SHP77 treated with DMSO at 0.1 percent for 48 hours (cell line): ENCODE data around the gene PPP1R14C.
A peak's percentile ranks its signal among the peaks of the same experiment; 100 is the strongest.
"Not testable (repeated sequence)": the region's sequence is repeated elsewhere in the genome, so short reads cannot be mapped to it uniquely, and the experiment has no call there.

Source experiments
- DNase-seq: peaks from one replicate; lab custom pipeline; 2025; lab: John Stamatoyannopoulos, UW

The PPP1R14C gene, protein sequence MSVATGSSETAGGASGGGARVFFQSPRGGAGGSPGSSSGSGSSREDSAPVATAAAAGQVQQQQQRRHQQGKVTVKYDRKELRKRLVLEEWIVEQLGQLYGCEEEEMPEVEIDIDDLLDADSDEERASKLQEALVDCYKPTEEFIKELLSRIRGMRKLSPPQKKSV

GRCh38 chr6:150142670-150143515 is at the start of gene PPP1R14C:
TSS of gene PPP1R14C (plus strand) at chr6:150143044. CDS start at chr6:150143193, 149 bp downstream.
- DNase-seq, result no peak

- no peak for DNase-seq
Measured at GRCh38 chr6:150093397-150093796, 49.4 kb upstream of the PPP1R14C start.

DNA sequence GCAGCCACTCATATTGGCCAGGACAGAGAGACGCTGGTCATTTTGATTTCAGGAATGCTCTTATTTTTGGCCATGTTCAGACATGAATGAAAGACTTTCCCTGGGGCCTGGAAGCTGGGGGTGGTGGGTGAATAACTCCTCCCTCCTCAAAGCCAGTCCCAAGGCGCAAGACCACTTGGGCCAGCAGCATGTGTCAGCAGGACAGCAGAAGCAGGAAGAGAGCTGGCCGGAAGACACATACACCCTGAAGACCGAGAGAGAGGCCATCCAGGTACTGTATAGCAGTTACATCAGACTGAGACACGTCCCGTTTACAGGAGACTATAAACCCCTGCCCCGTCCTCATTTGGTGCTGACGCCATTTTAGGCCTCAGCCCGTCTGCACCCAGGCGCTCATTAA is 44.7 kb upstream of the PPP1R14C start:
- DNase-seq, result no peak

- DNase-seq, result no peak
Measured at GRCh38 chr6:150099546-150099945, 43.3 kb upstream of the PPP1R14C start.

DNA sequence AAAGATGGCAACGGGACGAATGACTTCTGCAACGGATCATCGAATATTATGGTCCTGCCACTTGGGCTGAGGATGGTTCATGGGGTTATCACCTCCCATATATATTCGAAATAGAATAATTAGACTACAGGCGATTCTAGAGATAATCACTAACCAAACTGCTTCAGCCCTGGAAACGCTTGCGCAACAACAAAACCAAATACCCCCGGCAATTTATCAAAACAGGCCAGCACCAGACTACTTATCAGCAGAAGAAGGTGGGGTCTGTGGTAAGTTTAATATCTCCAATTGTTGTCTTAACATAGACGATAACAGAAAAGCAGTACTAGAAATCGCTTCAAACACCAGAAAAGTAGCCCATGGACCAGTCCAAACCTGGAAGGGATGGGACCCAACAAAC is 42.9 kb upstream of the PPP1R14C start:
- DNase-seq, result no peak

- DNase-seq, result no peak
Measured at GRCh38 chr6:150100745-150101144, 42.1 kb upstream of the PPP1R14C start.

DNA sequence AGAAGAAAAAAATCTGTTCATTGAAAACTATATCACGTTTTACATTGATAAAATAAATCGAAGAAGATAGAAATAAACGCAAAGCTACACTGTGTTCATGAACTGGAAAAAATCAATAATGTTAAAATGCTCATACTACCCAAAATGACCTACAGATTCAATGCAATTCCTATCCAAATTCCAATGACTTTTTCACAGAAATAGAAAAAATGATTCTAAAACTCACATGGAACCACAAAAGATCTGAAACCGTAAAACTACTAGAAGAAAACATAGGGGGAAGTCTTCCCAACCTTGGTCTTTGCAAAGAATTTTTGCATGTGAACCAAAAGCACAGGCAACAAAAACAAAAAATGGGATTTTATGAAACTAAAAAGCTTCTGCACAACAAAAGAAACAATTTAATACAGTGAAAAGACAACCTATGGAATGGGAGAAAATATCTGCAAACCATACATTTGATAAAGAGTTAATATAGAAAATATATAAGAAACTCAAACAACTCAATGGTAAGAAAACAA is 40.0 kb upstream of the PPP1R14C start:
- DNase-seq, result no peak

DNA sequence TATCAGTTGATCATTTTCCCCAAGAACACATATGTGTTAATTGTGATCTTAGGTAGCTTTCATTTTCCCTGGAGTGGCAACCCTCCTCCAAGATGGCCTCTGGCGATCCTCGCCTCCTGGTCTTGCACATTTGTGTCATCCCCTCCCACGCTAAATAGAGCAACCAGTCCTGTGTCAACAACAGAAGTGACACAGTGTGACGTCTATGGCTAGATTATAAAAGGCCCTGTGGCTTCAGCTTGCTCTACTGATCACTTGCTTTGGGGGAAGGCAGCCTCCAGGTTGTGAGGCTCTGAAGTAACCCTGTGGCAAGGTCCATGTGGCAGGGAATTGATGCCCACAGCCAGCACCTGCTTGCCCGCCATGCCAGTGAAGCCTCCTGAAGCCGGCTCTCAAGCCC is 30.6 kb upstream of the PPP1R14C start:
- DNase-seq, result no peak

DNA sequence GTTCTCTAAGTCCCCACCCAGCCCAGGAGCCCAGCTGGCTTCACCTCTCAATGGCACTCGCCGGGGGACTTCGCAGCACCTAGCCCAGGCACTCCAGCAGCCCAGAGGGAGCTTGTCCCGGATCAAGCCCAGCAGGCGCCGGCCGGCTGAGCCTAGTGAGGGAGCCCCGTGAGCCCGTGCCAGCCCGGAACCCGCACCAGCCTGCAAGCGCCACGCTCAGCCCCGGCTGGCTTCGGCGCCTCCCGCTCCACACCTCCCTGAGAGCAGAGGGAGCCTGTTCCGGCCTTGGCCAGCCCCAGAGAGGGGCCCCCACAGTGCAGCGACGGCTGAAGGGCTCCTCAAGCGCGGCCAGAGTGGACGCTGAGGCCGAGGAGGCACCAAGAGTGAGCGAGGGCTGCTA is 27.1 kb upstream of the PPP1R14C start:
- DNase-seq, result no peak

- DNase-seq, result no peak
Measured at GRCh38 chr6:150116200-150116800, 26.5 kb upstream of the PPP1R14C start.

DNA sequence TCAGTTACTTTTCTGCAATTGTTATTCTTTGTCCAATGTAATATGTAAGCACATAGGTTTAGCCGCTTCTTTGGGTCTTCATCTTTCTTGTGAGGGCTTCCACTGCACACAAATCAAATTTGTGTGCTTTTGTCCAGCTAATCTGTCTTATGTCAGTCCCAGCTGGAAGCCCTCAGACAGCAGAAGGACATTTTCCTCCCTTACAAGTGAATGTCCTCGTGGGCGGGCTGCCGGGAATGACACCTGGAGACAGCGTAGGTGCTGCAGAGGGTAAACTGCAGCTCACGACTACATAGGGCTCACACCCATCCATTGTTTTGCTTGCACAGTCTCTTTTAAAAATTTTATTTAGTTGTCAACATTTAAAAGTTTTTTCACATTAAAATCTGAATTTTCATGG is 24.6 kb upstream of the PPP1R14C start:
- no peak for DNase-seq

DNA sequence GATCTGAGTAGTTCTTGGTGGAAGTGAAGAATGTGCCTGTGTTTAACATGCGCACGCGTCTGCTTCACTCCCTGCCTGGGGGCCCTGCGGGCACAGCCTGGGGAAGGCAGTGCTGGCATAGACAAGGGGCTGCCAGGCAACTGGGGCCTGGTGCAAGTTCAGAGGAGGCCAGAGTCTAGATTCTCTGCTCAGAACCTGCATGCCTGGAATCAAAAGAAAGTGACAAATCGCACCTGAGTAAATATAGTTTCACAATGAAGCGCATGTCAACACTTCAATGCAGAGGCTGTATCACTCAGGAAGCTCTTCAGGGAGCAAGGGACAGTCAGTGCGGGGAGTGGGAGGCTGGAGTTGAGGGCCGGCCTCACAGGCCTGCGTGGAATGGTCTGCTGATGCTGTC is 24.2 kb upstream of the PPP1R14C start:
- peak; percentile 57 for DNase-seq

DNA sequence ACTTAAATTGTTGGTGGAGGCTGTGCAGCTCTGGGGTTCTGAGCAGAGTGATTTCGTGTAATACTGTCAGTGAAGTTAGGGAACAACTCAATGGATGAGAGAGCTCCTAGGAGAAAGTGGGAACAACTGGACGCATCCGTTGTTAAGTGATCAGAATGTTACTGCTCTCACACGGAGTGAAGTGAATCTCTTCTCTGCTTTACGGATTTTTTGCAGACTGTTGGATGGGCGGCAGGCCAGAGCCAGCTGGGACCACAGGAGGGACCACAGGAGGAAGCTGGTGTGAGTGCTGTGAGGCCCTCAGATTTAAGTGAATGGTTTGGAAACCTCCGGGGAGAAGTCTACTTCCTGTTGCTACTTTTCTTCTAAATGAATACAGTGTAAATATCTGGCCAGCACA is 23.7 kb upstream of the PPP1R14C start:
- peak; percentile 57 for DNase-seq

DNA sequence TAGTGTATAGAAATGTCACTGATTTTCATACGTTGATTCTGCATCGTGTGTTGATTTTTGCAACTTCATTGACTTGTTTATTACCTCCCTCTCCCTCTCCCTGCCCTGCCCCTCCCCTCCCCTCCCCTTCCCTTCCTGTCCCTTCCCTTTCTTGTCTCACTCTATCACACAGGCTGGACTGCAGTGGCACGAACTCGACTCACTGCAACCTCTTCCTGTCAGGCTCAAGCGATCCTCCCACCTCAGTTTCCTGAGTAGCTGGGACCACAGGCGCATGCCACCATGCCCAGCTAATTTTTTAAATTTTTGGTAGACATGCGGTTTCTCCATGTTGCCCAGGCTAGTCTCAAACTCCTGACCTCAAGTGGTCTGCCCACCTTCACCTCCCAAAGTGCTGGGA is 19.2 kb upstream of the PPP1R14C start:
- DNase-seq, result no peak

- no peak for DNase-seq
Measured at GRCh38 chr6:150124235-150124634, 18.6 kb upstream of the PPP1R14C start.

DNA sequence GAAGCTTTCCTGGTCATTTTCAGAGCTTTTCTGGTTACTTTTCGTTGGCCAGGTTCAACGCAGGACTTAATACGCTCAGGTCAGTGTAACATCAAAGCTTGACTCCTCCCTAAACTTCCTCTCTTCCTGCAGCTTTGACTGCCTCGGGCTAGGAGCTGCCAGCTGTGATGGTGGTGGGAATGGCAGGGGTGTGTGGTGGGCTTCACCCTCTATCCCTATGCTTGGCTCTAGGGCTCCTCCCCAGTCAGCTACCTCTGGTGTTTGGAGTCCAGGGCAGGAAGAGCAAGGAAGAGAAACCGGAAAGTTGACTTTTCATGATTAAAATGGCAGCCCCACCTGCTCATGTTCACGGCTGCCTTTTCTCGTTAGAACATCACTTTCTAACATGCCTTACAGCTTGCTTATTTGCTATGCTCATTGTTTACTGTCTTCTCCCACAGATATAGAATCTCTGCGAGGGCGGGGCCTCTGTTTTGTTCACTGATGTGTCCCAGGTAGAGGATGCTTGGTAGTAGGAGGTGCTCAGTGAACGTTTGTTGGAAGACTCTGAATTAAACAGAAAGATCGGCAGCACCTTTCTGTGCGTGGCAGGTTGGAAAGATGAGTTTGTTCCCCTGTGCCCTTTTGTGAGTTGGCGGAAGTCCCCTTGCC is 16.1 kb upstream of the PPP1R14C start:
- no peak for DNase-seq

DNA sequence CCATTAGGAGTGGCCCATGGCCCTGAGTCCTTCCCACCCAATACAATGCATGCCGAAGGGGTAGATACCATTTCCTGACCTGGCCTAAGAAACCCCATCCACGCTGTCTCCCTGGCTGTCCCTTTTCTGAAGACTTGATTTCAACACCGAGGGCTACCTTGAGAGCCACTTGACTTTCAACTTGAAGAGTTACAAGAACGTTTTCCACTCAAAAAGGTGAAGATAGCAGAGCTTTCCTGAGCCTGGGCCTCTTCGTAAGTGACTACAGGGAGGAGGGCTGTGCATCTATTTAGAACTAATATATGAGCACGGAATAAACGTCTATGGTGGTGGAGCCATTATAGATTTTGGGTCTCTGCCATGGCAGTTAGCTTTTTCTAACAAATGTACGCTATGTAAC is 14.4 kb upstream of the PPP1R14C start:
- no peak for DNase-seq

DNA sequence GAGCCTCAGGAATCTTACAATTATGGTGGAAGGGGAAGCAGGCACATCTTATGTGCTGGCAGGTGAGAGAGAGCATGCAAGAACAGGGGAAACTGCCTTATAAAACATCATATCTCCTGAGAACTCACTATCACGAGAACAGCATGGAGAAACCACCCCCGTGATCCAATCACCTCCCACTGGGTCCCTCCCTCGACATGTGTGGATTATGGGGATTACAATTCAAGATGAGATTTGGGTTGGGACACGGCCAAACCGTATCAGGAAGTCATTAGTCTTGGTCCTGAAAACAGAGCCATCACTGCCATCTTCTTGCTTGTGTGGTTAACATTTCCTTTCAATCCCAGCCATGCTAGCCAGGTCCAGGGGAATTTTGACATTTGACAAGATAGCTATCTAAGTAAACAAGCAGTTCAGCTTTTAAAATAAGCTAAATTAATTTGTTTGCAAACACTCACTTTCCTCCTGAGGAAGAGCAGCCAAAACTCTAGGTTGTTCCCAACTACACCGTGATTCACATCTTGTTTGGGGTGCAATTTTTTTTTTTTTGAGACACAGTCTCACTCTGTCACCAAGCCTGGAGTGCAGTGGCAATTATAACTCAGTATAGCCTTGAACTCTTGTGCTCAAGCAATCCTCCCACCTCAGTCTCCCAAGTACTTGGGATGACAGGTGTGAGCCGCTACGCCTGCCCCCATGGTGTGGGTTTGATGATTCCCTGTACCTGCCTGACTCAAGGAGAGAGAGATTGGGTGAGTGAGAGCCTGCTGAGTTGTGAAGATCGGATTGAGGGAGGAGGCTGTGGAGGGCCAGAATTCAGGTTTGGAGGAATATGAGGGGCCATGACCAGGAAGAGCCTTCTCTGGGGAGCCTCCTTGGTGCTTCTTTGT is 13.0 kb upstream of the PPP1R14C start:
- no peak for DNase-seq

DNA sequence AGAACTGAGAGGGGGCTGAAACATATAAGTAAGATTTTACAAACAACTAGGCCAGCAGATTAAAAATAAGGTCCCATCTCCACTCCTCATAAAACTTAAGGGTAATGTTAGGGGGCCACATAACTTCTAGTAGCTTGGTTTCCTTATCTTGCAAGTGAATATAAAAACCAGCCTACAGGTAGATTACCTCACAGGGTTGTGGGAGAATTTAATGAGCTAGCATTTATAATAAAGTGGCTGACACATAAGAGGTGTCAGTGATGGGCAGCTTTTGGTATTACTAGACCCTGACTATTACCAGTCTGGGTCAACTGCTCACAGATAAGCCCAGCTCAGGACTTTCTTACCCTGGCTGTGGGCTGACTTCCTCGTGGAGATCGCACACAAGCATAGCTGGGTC is 9.2 kb upstream of the PPP1R14C start:
- no peak for DNase-seq

- no peak for DNase-seq
Measured at GRCh38 chr6:150134280-150134920, 8.4 kb upstream of the PPP1R14C start.

- DNase-seq, result not testable (repeated sequence)
Measured at GRCh38 chr6:150137711-150138110, 5.1 kb upstream of the PPP1R14C start.
